GM19193 (cell line): ENCODE data around the gene WWOX.

ENCODE experiments used
- POLR2A ChIP-seq: IDR thresholded peaks from 4 replicates; pipeline ENCODE4 v1.6.1; 2011; ENCODE audit not compliant: insufficient read depth, insufficient read length; ENCODE audit errors: extremely low read depth

WWOX gene

DNA sequence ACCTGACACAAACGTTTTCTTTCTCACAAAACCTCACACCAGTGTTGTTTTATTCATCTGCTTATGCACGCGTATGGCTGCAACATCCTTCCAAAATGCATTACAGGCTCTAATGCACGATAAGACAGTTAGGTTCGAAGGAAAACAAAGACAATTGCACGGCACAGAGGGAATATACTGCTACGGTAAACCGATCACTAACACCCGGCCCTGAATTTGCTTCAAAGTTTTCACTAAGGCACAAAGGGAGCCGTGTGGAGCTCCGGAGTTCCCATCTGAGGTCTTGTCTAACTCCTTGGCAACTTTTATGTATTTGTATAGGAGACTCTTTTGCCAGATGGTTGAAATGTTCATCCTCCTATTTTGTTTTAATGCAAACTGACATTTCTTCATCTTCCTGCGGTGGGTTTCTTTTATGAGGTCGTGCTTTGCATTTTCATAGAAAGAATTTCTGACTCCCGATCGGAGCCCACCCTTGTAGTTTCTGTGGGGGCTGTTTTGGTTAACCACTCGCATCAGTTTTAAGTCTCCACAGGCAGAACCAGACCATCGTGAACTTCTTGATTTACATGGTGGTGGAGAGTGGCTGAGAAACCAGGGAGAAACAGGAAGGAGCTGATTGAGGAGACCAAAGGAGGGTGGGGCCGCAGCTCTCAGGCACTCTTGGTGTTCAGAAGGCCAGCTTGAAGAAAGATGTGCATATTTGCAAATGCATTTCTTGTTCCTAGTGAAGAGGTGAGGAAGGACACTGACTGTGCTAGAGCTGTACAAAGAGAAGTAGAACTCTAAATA is 984.2 kb downstream of the WWOX start:
- no peak for TF ChIP-seq POLR2A

DNA sequence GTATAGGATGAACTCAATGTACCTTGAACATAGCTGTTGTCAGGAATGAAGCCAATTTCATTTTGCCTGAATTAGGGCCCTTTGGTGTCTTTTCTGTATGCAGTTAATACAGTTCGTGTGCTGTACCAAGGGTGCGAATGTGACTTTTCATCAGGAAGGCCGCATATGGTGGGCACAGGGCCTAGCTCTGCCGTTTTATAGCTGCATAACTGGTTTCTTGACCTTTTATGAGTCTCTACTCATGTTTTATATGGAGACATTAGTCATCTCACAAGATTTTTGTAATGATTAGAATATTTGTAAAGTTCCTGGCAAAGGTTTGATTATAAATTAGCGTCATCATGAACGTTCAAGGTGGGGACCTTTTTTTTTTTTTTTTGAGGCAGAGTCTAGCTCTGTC is 989.5 kb downstream of the WWOX start:
- TF ChIP-seq POLR2A, result no peak

DNA sequence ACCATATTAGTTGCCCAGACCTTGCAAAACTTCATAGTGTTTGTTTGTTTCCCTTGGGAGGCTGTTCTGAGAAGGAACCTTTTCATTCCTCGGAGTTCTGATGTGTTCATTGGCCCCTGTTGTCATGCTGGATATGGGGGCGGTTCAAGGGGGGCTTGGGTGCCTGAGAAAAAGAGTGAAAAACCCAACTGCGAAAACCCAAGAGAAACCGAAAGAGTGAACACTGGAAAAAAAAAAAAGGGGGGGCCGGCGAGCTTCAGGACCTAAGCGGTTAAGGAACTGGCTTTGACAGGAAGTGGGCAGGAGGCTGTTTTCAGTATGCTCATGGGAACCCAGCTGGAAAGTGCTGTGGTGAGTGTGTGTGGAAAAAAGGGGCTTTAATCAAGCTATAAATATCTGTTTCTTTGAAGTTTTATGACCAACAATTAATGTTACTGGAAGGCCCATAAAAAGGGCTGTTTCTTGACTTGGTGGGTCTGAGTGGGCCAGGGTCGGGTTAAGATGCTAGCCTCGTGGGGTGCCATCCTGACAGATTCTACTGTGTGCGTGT is 990.4 kb downstream of the WWOX start:
- TF ChIP-seq POLR2A, result no peak

DNA sequence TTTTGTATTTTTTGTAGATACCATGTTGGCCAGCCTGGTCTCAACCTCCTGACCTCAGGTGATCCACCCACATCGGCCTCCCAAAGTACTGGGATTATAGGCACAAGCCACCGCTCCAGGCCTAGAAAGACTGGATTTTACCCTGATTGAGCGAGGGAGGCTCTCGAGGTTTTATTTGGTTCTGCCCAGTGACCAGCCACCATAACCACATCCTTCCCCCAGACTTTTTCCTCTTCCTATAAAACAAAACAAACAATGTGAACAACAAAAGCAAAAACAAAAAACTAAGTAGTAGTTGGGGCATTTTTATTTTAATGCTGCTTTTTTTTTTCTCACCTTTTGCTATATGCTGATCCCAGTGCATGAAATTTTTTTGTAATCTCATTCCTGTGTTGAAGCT is 991.5 kb downstream of the WWOX start:
- TF ChIP-seq POLR2A, result no peak

DNA sequence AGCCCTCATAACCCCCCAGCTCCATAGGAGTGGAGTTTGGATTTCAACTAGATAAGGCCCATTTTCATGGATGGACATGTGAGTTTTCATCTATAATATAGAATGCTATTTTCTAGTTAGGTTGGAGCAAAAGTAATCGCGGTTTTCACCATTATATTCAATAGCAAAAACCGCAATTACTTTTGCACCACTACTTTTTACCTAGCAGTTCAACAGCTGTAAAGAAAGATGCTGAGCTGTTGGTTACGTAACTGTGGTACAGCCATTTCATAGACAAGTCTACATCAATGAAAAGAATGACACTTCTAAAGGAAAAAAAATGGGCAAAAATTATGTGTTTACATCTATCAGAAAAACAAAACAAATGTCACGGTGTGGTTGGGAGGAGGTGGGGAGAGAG is 993.4 kb downstream of the WWOX start:
- TF ChIP-seq POLR2A, result no peak

DNA sequence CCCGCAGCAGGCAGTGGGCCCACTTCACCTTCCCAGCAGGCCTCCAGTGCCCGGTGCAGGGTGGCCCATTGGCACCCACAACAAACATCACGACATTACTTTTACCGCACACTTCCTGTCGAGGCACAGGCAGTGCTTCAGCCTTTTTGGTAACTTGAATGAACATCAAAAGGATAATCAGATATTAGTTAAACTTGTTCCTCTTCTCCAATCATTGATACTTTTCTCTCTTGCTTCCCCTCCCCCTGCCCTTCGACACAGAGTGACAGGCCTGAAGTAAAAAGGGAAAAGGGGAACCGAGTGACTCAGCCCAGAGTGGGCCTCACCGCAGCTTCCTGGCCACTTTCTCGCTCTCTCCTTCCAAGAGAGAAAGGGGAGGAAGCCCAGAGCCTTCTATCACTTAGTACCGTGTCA is 994.1 kb downstream of the WWOX start:
- no peak for TF ChIP-seq POLR2A

DNA sequence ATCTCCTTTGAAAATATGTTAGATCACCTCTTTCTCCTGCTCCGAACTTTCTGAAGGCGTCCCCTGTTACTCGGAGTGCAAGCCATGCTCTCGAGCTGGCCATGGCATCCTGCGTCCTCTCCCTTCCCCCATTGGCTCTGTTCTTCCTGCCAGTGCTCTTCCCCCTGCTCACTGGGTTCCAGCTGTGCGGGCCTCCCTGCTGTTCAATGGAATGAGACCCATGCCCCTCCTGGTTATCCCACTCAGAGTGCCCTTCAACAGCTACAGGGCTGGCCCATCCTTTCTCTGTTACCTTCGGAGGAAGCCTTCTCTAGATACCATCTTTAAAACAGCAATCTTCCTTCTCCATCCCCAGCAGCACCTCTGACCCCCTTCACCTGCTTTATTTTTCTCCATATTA is 996.8 kb downstream of the WWOX start:
- TF ChIP-seq POLR2A, result no peak

DNA sequence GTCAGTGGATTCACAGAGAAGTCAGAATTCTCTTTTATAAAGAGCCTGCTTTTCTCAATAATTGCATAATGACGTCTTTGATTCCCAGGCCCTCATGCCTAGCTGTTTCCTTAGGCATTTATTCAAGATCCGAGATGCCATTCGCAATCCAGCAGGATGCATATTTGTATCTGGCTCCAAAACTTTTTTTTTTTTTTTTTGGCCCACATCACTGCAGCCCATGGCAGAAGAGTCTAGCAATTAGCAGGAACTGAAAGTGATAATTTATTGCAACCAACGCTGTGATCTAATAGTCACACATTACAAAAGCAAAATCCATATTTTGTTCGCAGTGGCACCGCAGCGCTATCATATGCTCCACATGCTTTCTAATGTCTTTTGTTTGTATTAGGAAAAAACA is 997.7 kb downstream of the WWOX start:
- no peak for TF ChIP-seq POLR2A

DNA sequence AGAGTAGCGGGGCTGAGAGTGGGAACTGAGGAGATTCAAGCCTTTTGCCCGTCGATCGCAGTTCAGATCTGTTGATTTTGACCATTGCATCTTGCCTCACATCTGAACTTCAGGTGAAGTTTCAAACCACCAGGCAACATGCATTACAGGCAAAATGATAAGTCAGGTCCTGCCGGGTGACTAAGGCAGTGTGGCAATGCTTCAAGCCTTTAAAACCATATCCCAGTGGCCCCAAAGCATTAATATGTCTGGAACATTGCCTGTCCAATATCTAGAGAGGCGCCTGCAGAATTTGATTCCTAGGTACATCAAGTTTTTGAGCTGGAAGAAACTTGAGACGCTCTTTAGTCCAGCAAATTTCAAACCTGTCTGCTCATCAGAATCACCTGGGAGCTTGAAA is 998.3 kb downstream of the WWOX start:
- TF ChIP-seq POLR2A, result no peak

DNA sequence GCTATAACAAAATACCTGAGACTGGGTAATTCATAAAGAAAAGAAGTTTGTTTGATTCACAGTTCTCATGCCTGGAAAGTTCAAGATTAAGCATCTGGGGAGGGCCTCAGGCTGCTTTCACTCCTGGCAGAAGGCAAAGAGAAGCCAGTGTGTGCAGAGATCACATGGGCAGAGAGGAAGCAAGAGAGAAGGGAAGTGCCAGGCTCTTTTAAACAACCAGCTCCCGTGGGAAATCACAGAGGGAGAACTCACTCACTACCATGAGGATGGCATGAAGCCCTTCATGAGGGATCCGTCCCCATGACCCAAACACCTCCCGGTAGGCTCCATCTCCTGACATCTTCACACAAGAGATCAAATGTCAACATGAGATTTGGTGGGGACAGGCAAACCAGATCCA is 999.5 kb downstream of the WWOX start:
- TF ChIP-seq POLR2A, result no peak

DNA sequence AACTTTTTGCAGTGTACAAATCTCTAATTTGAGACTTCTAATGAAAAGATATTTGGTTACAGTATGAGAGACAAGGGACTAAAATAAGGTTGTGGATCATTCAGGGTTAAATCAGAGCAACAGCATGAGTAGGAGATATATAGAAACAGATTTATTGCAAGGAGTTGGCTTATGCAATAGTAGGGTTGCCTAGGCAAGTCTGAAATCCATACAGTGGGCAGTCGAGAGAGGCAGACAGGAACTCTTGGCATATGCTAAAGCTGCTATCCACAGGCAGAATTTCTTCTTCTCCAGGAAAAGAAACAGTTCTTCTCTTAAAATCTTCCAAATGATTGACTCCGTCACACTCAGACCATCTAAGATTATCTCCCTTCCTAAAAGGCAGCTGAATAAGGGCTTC is 1000.3 kb downstream of the WWOX start:
- TF ChIP-seq POLR2A, result no peak

DNA sequence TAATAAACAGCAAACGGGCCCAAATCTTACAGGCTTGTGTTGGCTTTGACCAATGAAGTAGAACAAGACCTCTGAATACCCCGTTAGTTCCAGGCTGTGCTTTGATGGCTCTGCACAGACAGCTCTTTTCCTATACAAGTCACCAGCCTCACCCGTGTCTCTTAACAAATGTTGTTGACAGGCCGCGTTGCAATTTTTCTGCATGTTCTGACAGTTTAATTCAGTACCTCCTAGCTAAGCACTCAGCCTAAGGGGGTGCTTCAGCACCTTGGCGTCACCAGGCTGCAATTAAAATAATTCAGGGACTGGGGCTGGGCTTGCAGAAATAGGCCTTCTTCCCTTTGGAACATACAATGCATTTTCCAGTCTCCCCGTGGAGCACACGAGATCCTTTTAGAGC is 1001.0 kb downstream of the WWOX start:
- no peak for TF ChIP-seq POLR2A

DNA sequence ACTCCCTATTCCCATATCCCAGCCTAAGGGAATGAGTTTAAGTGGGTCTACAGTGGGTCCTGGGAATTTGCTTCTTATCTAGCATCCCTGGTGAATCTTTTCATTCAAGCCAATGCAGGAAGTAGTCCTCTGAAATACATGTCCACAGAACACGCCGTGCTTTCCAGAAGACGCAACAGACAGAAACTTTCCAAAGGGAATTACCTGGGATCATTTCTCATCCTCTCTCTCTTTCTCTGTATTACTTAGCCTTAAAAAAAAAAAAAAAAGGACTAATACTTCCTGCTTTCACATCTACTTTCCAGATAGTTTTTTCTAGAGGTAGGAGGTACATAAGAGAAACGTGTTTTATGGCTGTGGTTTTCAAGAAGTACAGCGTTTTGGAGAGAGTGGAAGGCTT is 1002.0 kb downstream of the WWOX start:
- no peak for TF ChIP-seq POLR2A

DNA sequence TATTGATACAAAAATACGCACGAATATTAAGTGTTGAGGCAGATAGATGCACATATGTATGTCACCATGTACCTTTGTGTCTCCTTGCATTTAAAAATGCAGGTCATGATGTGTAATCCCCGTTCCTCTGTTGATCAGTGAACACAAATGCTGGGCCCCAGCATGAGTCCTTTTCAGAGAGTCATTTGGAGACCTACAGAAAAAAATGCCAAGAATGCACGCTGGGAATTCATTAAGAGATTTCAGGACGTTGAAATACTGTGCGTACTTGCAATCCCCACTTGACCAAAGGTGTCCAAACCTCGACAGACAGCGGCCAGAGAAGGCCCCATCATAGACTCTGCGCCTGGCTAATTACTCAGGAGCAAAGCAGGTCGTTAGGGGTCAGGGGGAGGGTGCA is 1005.1 kb downstream of the WWOX start:
- no peak for TF ChIP-seq POLR2A

DNA sequence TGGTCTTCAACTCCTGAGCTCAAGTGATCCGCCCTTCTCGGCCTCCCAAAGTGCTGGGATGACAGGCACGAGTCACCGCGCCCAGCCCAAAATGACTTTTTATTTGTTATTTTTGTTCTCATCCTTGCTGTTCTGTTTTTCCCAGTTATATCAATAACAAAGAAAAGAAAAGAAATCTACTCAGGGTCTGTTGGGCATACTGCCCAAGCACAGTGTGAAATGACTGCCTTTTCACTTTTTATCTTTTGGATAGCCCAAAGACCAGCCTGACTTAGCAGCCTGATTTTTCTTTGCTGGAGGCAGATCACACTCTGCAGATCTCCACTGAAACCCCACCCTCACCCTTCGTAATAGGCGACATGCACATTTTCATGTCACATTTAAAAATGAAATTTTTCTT is 1007.8 kb downstream of the WWOX start:
- no peak for TF ChIP-seq POLR2A

DNA sequence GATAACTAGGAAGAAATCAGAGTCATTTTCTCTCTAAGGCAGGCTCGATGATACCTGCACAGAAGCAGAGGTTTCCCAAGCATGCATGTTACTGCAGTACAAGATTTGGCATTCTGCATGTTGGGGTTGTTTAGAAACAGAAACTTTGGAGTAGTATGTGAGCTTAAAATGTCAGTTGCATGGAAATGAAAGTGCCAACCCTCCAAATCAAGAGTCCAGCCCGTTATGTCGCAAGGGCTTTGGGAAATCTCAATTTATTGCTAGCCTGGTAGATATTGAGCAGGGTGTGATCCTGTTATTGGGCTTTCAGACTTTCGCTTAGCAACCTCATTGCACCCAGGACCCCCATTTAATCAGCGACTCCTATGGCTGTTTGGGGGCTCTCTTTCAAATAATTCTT is 1010.3 kb downstream of the WWOX start:
- no peak for TF ChIP-seq POLR2A

DNA sequence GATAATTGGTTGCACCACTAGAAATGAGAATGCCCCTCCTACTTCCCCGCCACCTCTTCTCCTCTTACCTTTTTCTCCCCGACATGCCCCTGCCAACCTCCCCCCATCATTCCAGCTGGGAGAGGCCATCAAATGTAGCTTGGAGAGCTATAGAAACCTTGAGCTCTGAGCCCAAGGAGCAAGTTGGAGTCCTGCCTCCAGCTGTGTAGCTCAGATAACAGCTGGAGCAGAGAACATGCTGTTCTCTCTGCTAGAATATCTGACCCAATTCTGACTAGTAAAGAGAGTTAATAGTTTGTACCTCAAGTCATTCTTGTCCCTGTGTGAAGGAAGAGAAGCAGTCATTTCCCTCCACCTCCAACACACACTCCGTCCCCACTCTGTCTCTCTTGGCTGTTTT is 1010.8 kb downstream of the WWOX start:
- TF ChIP-seq POLR2A, result no peak
